Suppressor macrophage (primary cell): ENCODE measurements around the gene METTL13.
A peak's percentile ranks its signal among the peaks of the same experiment; 100 is the strongest.

ENCODE experiments used
- DNase-seq, 4 experiments: peaks; one replicate each; pipeline ENCODE4 v3.0.0-alpha.2; 2020 to 2022
- total RNA-seq, 17 experiments: gene quantifications; one replicate each; lab custom pipeline; 2026; ENCODE audit warnings: mixed read lengths in 6 of 17, inconsistent platforms in 3 of 17; lab: John Stamatoyannopoulos, UW

The METTL13 gene, protein sequence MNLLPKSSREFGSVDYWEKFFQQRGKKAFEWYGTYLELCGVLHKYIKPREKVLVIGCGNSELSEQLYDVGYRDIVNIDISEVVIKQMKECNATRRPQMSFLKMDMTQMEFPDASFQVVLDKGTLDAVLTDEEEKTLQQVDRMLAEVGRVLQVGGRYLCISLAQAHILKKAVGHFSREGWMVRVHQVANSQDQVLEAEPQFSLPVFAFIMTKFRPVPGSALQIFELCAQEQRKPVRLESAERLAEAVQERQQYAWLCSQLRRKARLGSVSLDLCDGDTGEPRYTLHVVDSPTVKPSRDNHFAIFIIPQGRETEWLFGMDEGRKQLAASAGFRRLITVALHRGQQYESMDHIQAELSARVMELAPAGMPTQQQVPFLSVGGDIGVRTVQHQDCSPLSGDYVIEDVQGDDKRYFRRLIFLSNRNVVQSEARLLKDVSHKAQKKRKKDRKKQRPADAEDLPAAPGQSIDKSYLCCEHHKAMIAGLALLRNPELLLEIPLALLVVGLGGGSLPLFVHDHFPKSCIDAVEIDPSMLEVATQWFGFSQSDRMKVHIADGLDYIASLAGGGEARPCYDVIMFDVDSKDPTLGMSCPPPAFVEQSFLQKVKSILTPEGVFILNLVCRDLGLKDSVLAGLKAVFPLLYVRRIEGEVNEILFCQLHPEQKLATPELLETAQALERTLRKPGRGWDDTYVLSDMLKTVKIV
- 11.1 to 53.2 (median 31.6) reads per million in 17 experiments for total RNA-seq

DNA sequence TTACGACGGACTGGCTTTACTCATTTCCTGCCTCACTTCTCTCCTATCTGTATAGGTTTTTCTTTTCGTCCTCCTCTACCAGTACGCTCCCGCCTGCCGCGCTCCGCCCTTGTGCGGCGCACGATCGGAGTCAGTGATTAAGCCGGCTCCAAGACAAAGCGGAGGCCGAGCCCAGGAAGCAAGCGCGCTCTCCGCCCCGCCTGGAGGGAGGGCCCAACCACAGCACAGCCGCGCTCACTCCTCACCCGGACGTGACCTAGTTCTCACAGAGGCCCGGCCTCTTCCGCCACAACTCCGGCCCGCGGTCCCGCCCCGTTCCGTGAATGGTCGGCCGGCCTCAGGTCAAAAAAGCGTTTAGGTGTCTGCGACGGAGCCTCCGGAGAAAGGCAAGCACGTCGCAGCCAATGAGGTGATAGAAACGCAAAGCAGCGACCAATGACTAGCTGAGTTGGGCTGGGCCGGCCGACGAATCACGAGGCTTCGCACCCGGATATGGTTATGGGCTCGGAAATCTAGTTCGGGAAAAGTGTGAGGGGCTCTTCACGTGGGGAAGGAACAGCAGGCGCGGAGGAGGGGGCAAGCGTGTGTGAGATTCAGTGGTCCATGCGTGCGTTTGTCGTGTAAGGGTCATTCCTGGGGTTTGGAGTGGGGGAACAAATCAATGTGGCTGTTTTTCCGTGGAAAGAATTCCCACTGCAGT is at the start of gene METTL13:
Gene METTL13, plus strand, starts transcription at position 485 of the 700 bp plus-strand sequence. CDS start 308 bp downstream, outside the sequence.
- DNase-seq = peak; percentile 99 to 100 (median 99)

DNA sequence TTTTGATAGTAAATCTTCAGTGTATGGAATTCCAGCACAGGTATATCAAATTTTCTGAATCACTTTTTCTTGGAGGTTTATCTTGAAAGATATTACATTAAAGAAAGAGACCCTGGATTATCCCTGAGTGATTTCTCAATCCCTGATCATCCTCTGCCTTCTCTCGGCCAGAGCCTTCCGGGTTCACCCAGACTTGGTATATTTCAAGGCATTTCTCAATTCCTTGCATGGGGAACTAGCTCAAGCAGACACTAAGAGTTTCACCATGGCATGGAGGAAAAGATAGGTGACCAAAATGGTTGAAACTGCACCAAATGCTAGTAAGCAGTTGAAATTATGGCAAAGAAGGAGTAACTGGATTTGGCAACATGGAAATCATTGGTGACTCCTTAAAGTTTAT is 45.3 kb upstream of the METTL13 start:
- peak; percentile 29 to 77 (median 65) for DNase-seq

DNA sequence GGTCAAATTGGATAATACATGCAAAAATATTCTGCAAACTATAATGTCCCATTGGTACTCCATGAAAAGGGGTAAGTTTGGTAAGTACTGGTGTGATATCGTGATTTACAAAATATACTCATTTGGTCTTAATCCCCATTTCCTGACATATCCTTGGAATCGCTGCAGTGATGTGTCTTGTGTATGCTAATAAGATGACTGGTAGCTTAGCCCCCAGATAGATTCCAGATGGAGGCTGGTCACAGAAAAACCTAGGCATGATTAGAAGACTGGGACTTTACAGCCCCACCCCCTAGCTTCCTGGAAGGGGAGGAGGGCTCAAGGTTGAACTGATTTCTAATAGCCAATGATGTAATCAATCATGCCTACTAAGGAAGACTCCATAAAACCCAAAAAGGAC is 42.5 kb upstream of the METTL13 start:
- DNase-seq = no peak

DNA sequence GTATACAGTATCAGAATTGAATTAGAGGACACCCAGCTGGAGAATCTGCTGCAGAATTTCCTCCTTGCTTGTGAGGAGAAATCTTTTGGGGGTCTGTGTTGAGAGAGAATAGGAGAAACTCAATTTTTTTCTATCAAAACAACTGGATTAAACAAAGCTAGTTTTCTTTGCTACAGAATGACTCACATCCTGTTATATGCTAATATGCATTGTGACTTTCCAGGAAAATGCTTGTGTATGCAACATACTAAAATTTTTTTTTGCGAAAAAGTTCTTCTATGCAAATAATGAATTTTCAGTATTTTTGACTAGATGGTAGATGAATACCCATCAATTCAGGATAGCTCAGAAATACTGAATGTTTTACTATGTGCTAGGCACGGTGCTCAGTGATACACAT is 41.8 kb upstream of the METTL13 start:
- DNase-seq = peak in 2 of 4 experiments; percentile 46 to 58

DNA sequence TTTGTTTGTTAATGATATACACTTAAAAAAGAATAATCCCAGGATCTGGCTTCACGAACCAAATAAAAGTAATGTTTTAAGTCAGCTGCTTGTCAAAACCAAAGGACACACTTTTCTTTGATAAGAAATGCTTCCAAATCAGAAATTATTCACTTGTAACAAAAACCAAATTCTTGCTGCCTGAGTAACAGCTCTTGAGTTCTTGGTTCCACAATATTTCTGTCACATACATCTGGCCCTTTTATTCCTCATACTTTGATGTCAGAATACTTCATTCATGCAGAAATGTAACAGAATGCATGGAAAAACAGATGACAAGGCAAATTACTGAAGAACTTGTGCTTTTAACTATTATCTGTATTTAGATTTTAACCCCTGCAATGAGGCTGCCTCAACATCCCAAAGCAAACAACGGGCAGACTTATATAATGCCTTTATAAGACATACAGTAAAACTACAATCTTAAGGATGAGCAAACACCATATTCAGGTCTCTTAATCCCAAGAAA is 41.0 kb upstream of the METTL13 start:
- DNase-seq = no peak

DNA sequence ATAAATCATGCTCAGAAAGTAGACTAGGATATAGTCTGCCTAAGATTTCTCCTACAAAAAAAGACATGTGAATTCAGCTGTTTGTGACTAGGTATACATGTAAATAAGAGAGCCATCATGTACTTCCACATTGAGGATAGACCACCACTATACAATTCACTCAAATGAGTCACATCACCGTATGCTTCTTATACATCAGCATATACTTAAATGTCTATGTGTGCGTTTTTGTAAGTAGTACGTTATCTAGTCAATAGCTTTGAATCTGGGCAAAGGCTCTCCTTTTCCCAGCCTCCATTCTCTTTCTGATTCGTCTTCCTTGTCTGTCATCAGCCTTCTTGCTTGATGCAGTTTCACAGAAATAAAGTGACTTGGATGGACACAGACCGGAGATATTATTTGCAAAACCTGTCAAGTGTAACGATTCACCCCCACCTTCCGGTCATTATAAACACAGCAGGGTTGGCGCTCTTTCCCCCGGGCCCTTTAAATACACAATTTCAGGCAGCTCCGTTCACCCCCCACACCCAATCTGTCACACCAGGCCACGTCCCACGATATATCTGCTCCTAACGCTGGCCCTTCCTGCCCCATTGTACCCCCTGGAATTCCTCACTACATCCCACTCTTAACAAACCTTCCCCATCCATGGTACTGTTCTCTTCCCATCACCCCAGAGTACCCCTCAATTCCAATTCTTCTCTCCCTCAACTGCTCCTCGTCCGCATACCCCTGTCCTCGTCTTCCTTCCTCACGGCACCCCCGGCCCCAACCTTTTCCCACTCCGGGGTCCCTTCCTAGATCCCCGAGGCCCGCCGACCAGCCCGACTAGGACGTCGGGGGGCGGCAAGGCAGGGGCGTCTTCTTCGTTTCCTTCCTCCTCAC is 40.2 kb upstream of the METTL13 start:
- peak; percentile 27 to 64 (median 49) for DNase-seq

DNA sequence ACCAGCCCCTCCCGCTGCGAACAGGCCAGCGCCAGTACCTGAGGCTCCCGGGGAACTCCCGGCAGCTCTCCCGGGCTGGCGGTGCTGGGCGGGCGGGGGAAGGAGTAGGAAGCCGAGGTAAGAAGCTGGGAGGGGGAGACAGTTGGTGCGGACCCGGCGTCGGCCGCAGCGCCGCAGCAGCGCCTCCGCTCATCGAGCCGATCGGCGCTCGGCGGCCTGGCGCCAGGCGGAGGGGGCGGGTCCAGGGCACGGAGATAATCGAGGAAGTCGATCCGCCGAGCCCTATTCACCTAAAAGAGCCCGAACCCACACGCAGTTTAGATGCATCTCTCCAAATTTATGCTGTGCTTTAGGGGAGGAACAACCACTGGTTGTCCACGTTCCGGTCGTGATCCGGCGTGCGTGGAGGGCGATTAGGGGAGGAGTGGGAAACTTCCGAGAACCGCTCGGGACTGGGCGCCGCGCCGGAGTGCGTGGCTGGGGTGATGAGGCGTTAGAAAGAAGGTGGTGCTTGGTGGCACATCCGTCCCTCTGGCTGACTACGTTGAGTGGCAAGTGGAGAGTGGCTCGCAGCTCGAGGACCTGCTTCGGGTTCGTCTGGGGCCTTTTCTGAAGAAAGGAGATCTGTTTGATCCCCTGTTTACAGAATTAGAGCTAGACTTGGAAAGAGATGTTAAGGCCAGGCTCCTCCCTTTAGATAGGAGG is 39.4 kb upstream of the METTL13 start, which contains the start of gene VAMP4:
Gene VAMP4, minus strand, starts transcription at position 194 of the 705 bp plus-strand sequence. CDS start 3,651 bp downstream, outside the sequence.
- peak; percentile 84 to 93 (median 88) for DNase-seq

DNA sequence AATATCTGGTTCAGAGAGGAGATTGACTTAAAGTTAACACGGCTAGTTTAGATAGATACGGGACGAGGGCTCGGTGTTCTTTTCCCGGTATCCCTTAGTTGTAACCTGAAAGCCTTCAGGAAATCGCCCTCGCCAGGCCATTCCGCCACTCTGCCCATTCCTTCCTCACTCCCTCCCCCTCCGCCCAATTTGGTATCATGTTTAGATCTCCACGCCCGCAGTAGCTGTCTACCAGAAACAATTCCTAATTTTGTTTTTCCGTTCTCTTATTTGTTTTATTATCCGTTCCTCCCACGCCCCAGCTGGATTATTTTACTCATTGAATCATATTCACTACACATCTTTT is 38.9 kb upstream of the METTL13 start:
- DNase-seq = peak in 3 of 4 experiments; percentile 17 to 54 (median 53)

DNA sequence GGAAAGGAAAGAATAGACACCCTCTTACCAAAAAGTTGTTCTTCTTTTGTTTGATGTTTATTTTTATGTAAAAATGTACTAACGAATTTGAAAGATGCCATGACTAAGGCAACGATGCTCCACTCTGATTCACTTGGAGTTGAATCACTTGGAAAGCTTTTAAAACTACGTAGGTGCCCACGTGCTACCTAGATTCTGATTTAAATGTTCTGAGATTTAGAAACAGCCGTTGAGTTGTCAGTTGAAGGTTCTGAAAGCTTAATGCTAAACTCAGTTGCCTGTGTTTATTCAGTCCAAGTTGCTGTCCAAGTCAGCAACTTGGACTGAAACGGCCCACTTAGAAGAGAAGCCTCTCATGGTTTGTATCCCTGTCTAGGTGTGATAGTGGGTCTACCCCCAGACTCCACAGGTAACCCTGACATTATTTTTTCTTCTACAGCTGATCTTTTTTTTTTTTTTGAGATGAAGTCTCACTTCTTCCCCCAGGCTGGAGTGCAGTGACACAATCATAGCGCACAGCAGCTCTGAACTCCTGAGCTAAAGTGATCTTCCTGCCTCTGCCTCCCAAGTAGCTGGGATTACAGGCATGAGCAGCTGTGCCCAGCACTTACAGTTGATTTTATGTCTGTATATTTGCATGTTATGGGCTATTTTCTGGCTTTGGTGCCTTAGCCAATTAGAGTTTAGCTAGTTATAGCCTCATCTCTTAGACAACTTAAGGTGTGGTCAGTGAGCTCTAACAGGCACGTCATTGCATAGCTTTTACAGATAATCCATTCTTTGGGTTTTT is 38.2 kb upstream of the METTL13 start:
- DNase-seq = peak; percentile 15 to 54 (median 36)

DNA sequence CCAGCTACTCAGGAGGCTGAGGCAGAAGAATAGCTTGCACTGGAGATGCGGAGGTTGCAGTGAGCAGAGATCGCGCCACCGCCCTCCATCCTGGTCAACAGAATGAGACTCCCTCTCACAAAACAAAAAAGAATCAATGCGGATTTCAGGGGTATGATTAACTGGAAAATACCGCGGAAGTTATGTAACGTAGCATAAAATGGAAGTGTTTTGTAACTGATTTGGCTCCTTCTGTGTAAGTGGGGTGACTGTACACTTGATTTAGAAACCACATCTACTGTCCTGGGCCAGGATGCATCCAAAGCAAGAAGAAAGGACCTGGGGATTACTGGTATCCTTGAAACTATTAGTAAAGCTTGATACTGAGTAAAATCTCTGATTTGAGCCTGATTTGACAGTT is 36.5 kb upstream of the METTL13 start:
- peak; percentile 42 to 62 (median 53) for DNase-seq

DNA sequence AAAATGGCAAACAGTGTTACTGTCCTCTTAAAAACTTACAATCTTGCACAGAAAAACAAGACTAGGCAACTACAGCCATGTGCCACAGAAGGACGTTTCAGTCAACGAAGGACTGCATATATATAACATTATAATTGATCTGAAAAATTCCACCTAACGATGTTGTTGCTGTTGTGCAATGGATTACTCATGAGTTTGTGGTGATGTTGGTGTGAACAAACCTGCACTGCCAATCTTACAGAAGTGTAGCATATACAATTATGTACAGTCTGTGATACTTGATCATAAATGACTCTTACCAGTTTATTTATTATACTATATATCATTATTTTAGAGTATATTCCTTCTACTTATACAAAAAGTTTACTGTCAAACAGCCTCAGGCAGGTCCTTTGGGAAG is 32.8 kb upstream of the METTL13 start:
- DNase-seq = no peak

DNA sequence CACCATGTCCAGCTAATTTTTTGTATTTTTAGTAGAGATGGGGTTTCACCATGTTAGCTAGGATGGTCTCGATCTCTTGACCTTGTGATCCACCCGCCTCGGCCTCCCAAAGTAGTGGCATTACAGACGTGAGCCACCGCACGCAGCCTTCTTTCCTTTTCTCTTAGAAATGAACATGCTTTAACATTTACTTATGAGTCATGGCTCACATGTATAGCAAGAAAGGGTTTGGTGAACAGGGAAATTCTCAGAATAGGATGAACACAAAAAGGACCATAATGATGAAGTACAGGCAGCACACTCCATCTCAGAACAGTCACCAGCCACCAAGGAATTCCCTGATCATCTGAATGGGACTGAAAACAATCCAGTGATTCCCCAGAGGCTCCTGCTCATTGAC is 30.2 kb upstream of the METTL13 start:
- no peak for DNase-seq

DNA sequence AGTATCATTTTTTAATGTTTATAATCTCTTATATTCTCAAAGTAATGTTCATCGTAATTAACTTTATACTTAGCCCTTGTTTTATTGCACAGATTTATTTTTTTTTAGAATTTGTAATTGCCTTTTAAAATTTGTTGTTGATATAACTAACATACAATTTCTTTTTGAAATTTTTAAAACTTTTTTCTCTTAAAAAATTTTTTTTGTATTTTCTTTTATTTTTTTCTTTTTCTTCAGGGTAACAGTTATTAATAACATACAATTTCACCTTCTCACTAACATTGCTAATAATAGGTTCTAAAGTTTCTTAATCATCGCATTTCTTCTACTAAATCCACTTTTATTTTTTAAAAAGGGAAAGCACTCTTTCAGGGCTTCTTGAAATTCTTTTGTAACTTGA is 28.3 kb upstream of the METTL13 start:
- no peak for DNase-seq

DNA sequence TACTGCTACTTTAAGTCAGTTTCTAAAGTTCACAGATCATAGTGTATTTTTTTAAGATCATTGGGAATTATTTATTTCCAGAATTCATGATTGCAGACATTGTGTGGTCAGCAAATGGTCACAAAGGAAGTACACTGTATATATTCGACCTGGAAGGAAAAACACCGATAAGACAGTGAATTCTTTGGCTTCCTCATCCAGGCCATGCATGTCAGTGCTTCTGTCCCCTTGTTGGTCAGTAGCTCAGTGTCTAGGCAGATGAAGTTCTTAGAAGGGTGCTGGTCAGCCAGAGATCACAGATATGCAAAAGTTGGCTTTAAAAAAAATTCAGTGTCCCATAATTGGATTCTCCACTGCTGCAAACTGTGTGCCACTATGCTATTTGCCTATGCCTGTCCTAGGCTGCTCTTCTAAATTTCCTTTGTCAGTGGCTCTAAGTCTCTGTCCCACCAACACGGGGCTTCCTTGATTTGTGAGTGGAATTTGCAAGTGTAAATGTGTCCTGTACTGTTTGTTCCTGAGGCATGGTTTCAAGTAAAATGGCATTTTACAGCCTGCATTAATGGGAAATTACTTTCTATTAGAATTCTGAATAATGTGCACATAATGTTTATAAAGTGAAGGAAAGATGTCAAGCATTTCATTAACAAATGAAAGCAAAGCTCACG is 27.6 kb upstream of the METTL13 start:
- no peak for DNase-seq

DNA sequence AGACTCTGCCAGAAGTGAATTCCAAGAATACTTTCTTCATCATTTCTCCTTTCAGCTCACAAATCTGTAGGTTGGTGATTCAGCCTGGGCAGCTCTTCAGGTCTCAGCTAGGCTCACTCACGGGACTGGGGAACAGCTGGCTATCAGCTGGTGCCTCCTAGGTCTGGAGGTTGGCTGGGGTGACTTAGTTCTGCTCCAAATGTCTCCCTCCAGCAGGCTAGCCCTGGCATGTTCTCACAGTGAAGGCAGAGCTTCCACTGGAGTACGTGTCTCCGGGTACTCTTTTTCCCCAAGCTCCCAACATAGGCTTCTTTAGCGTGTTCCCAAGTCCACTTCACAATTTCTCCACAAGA is 27.1 kb upstream of the METTL13 start:
- DNase-seq = no peak

DNA sequence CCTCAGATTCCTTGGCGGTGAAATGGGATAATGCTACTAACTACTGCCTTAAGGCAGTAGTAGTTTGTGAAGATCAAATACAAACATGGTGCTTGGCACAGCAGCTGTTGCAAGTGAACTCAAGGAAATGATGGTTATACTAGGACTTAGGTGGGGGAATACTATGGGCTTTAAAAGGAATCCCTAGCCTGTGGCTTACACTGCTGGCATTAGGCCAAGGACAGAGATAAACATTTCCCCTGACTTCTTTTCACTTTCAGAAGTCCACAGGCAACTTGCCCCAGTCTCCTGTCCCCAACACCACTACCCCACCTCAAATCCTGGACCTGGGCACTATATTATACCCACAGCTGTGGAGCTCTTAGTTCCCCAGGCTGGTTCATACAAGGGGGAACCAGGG is 26.5 kb upstream of the METTL13 start:
- DNase-seq = no peak

DNA sequence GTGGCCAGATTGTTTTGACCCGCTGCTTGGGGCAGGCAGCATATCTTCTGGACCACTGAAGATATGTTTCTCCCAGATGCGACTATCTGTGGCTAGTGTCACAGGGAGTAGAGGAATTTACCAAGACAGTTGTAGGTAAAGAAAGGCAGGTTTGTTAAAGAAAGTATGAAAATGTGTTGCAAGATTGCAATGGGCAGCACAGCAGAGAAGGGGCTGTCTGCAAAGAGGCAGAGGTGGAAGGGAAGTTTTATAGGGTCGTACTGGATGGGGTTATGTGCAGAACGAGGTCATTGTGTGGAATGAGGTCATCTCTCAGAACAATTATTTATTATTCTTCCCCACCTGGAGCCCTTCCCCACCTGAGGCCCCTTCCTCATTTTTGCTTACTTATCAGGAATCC is 24.6 kb upstream of the METTL13 start:
- no peak for DNase-seq

DNA sequence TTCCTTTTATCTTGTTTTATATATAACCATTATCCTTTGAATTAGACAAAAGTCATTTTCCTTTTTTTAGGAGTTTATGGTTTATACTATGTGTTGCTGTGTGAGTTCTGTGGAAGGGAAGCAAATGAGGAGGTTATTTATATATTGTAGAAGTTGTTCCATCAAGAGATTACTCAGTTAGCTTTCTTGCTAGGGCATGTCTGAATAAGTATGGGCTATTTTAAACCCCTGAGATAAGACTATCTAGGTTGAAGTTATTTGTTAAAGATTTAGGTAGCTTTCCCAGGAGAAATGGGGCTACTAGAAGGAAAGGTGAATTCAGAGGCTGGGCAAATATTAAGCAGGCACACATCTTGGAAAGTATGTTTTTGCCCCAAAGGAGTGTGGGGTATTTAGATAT is 23.4 kb upstream of the METTL13 start:
- no peak for DNase-seq

DNA sequence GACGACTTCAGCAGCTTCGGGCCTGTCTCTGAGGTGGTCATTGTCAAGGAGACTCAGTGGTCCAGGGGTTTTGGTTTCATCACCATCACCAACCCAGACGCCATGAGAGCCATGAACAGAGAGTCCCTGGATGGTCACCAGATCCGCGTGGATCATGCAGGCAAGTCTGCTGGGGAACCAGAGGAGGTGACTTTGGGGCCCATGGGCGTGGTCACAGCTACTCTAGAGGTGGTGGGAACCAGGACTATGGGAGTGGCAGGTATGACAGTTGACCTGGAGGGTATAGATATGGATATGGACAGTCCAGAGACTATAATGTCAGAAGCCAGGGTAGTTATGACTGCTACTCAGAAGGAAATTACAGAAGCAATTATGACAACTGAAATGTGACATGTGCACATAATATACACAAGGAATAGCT is 19.3 kb upstream of the METTL13 start:
- DNase-seq = no peak

DNA sequence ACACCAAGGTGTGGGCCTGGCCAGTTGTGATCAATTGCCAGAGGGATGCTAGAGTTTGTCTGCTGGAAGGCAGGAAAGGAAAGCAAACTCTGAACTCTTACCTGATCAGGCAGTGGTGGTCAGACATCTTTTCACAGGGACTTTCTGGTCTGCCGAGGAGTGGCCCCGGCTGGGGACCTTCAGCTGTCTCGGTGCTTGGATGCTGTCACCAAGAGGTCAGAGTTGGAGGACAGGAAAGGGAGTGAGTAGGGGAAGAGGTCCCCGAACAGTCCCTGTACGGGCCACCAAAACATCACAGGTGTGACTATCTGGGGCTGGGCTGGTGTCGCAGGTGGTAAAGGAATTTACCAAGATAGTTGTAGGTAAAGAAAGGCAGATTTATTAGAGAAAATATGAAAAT is 17.7 kb upstream of the METTL13 start:
- DNase-seq = no peak
